Esophagus muscularis mucosa (tissue), 3 donors: ENCODE results near the gene PHACTR1.

Source experiments
- CTCF ChIP-seq, 3 experiments: fragments of 200-600 bp in 2 of 3; fragments of 450-650 bp in 1 of 3; sonication (generic) in 2 of 3; IDR thresholded peaks; one replicate each; pipeline ENCODE4 v1.5.1; 2017 to 2019; ENCODE audit warnings: antibody characterized with exemption in 3 of 3, mild to moderate bottlenecking in 2 of 3, moderate library complexity in 1 of 3
- POLR2A ChIP-seq: fragments of 450-650 bp; IDR thresholded peaks from one replicate; pipeline ENCODE4 v1.6.1; 2017; ENCODE audit warnings: antibody characterized with exemption, moderate library complexity, mild to moderate bottlenecking, low read depth
- POLR2AphosphoS5 ChIP-seq, 2 donors: sonication (generic); formaldehyde crosslinking; IDR thresholded peaks; one replicate each; pipeline ENCODE4 v1.6.1; 2017; ENCODE audit warnings: antibody characterized with exemption in 2 of 2

- no peak for TF ChIP-seq POLR2A
- no peak for TF ChIP-seq CTCF (IDR thresholded peaks at IDR 0.05)
- no peak for TF ChIP-seq POLR2AphosphoS5 (IDR thresholded peaks at IDR 0.05)
These were observed 584.4 kb downstream of the PHACTR1 start for GRCh38 chr6:13300643-13301590.
